HL-60 (cell line): ENCODE results near the gene SLC12A7.

Experiments used
- DNase-seq, 2 experiments: peaks; one replicate each; pipeline ENCODE4 v3.0.0-alpha.2; 2010 to 2020; ENCODE audit warnings: low read depth in 1 of 2, low spot score in 1 of 2
- H3K27ac ChIP-seq: fragments of 250-450 bp; sonication (Bioruptor Pico); replicated peaks from 2 replicates; pipeline ENCODE4 v1.5.1; 2020; ENCODE audit warnings: mild to moderate bottlenecking, moderate library complexity
- H3K27me3 ChIP-seq: fragments of 250-450 bp; sonication (Bioruptor Pico); 2 replicates; pipeline ENCODE4 v1.5.1; 2021; ENCODE audit warnings: mild to moderate bottlenecking, moderate library complexity; ENCODE audit not compliant: insufficient read depth, poor library complexity, severe bottlenecking
- H3K4me3 ChIP-seq: replicated peaks from 2 replicates; pipeline ENCODE4 v1.5.1; 2011; ENCODE audit warnings: mild to moderate bottlenecking, control low read depth, low read length; ENCODE audit not compliant: insufficient read depth
- GABPA ChIP-seq: IDR thresholded peaks from 2 replicates; pipeline ENCODE4 v1.6.1; 2012; ENCODE audit warnings: low read depth
- POLR2AphosphoS5 ChIP-seq: IDR thresholded peaks from 2 replicates; pipeline ENCODE4 v1.6.1; 2012; ENCODE audit warnings: low read depth
- REST ChIP-seq: IDR thresholded peaks from 2 replicates; pipeline ENCODE4 v1.6.1; 2012; ENCODE audit warnings: low read depth; ENCODE audit not compliant: insufficient replicate concordance
- SPI1 ChIP-seq: IDR thresholded peaks from 2 replicates; pipeline ENCODE4 v1.6.1; 2012; ENCODE audit warnings: low read depth, mild to moderate bottlenecking, borderline replicate concordance
- TF ChIP-seq, protein P1 (sequence below): IDR thresholded peaks from one replicate; pipeline ENCODE4 v1.5.1; 2011; ENCODE audit warnings: low read length, control low read depth, inconsistent platforms; ENCODE audit not compliant: insufficient read depth

SLC12A7 gene

DNA sequence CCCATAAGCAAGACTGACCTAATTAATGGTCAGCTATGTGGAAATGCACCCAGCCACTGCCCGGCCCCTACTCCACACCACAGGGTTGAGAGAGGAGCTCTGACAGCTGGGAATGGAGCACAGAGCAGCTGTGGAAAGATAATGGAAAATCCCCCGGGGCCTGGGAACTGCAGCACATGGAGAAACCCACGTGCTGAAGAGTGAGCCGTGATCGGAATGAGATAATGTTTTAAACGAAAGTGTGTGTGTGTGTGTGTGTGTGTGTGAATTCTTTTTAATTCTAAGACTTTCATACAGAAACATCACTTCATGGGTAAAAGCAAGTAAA lies 13.1 kb upstream of the SLC12A7 start:
- H3K4me3 ChIP-seq = no peak overlapping the region
- H3K27ac ChIP-seq = no peak overlapping the region
- TF ChIP-seq, protein P1, sequence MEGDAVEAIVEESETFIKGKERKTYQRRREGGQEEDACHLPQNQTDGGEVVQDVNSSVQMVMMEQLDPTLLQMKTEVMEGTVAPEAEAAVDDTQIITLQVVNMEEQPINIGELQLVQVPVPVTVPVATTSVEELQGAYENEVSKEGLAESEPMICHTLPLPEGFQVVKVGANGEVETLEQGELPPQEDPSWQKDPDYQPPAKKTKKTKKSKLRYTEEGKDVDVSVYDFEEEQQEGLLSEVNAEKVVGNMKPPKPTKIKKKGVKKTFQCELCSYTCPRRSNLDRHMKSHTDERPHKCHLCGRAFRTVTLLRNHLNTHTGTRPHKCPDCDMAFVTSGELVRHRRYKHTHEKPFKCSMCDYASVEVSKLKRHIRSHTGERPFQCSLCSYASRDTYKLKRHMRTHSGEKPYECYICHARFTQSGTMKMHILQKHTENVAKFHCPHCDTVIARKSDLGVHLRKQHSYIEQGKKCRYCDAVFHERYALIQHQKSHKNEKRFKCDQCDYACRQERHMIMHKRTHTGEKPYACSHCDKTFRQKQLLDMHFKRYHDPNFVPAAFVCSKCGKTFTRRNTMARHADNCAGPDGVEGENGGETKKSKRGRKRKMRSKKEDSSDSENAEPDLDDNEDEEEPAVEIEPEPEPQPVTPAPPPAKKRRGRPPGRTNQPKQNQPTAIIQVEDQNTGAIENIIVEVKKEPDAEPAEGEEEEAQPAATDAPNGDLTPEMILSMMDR = no peak
- no peak for TF ChIP-seq SPI1
- TF ChIP-seq GABPA = no peak
- no peak for TF ChIP-seq POLR2AphosphoS5
- TF ChIP-seq REST = no peak
- no peak for DNase-seq
- H3K27me3 ChIP-seq = no peaks in the 10 kb centered on the region

DNA sequence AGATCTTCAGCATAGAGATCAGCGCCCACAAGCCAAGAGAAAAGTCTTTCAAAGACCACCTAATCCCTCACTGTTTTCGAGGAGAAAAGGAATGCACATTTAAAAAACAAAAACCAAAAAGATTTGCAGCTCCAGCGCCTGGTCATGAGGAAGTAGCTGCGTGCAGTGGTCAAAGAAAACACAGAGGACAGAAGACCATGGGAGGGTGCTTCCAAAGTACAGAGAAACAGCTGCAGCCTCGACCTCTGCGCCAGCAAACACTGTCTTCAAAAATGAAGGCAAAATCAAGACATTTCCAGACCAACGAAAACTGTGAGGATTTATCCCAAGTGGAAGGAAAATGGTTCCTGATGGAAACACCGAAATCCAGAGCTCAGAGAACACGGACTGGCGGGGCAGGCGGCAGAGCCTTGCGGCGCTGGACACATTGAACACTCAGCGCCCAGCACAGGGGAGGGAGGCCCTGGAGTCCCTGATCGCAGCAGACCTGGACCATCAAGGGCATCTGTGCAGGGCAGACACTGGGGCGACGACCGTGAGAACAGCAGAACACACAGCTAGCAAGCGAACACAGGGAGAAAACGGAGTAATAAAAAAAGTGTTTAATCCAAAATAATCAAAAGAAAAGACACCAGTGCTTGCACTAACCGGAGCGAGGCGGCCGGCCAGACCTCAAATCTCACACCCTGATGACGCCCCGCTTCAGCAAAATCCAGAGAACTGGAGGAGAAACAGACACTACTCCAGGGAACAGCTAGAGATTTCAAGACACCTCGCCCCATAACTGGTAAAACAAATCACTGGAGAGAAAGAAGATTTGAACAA lies 12.6 kb upstream of the SLC12A7 start:
- no peaks in the 10 kb centered on the region for H3K27me3 ChIP-seq
- H3K4me3 ChIP-seq = no peak overlapping the region
- no peak for DNase-seq
- TF ChIP-seq POLR2AphosphoS5 (no peak), GABPA (no peak), SPI1 (no peak)
- no peak overlapping the region for H3K27ac ChIP-seq

DNA sequence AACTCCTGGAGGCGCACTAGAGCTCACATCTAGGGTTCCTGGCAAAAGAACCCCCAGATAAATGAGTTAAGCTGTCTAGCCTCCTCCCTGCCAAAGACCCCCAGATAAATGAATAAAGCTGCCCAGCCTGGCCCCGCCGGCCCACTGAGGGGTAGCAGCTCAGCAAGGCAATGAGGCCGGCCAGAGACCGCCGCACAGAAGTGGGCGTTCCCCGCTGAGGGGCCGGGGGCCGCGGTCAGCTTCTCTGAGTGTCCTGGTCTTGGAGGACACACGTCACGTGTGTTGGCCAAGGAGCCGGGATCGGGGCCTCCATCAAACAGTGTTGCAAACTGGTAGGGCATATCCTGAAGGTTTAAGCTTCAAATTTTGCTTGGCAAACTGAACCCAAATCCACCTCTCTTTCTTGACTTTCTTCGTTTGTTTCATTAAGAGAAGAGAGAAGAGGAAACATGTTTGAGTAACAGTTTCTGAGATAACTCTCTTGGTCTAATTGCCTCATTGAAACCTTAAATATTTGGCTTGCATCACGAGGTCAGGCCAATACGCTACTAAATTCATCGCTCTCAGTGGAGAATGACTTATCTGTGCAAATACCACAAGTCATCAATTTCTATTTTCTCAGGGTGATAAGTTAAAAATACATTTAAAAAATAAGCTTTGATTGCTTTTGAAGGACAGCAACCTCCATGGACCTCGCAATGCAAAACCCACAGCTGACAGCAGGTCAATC lies 11.7 kb upstream of the SLC12A7 start:
- TF ChIP-seq GABPA = no peak
- no peak for TF ChIP-seq SPI1
- TF ChIP-seq REST = no peak
- TF ChIP-seq, protein P1 = no peak
- no peak for TF ChIP-seq POLR2AphosphoS5
- H3K27ac ChIP-seq = no peak overlapping the region

GRCh38 chr5:1122511-1123294 lies 10.8 kb upstream of the SLC12A7 start:
- no peak for DNase-seq
- TF ChIP-seq POLR2AphosphoS5 = no peak
- no peak for TF ChIP-seq REST
- TF ChIP-seq, protein P1 = no peak
- TF ChIP-seq SPI1 = no peak
- Histone ChIP-seq H3K27me3 (no peaks in the 10 kb centered on the region), H3K4me3 (no peak overlapping the region), H3K27ac (no peak overlapping the region)

More for the DNA sequence above, 11.7 kb upstream of the SLC12A7 start:
- no peak overlapping the region for H3K4me3 ChIP-seq
- DNase-seq = no peak
- no peaks in the 10 kb centered on the region for H3K27me3 ChIP-seq
